ENCODE measurements around the gene THEM4. TPM values are rescaled to one million over a fixed set of nuclear protein-coding genes. Genes with fewer than 3 reads are reported as not detected.
A peak's percentile ranks its signal among the peaks of the same experiment; 100 is the strongest.
"Not testable (repeated sequence)": the region's sequence is repeated elsewhere in the genome, so short reads cannot be mapped to it uniquely, and the experiment has no call there.

THEM4 gene
- total RNA-seq, 1 experiment from 2014 or later = 117 TPM

DNA sequence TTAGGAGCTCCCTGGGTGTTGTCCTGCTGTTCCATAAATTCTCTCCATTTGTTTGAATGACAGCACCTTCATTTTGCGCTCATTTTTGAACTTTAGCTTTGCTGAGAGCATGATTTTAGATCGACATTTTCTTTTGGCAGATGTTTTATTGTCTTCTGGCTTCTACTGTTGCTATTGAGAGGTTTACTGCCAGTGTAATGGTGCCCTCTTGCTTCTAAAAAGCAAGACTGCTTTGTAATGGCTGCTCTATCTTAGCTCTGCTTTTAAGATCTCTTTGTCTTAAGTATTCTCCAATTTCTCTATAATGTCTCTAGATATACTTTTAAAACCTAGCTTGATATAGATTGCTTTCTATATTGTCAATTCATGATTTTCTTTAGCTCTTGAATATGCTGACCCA, 27.8 kb downstream of the THEM4 start:
- in situ Hi-C loops (cut with HindIII; ENCODE audit: low pct_unique_long_range_greater_than_20kb, low sequenced_read_pairs) = no loop called here
- peak; percentile 46 for DNase-seq (ENCODE audit: low read depth, low spot score)

DNA sequence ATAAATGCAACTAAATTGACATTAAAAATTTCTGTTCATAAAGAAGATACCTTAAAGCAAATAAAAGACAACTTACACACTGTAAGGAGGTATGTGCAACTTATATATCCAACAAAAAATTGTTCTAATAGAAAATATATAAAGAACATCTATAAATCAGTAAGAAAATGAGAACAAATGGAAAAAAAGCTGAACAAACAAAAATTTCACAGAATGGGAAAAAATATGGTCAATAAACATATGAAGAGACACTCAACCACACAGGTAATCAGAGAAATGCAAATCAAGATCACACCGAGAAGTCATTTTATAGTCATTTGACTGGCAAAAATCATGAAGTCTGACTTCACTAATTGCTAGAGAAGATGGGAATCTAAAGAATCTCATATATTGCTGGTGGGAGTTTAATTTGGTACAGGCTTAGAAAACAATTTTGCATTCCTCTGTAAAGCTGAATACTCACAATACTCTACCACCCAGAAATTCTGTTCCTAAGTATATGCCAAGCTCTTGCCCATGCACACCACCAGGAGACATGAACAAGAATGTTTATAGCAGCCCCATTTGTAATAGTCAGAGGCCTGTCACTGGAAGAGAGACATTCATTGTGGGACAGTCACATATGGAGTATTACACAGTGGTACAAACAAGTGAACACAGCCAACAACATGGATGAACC, 33.8 kb downstream of the THEM4 start:
- in situ Hi-C loops (cut with HindIII; ENCODE audit: low pct_unique_long_range_greater_than_20kb, low sequenced_read_pairs) = no loop called here
- no peak for DNase-seq (ENCODE audit: low read depth, low spot score)

DNA sequence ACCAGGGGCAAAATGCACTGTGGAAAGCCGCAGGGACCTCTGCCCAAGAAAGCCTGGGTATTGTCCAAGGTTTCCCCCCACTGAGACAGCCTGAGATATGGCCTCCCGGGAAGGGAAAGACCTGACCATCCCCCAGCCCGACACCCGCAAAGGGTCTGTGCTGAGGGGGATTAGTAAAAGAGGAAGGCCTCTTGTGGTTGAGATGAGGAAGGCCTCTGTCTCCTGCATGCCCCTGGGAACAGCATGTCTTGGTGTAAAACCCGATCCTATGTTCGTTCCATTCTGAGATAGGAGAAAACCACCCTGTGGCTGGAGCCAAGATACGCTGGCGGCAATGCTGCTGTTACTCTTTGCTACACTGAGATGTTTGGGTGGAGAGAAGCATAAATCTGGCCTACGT, 36.5 kb downstream of the THEM4 start:
- DNase-seq (ENCODE audit: low read depth, low spot score); in situ Hi-C loops (cut with HindIII; ENCODE audit: low pct_unique_long_range_greater_than_20kb, low sequenced_read_pairs): not testable (repeated sequence)

DNA sequence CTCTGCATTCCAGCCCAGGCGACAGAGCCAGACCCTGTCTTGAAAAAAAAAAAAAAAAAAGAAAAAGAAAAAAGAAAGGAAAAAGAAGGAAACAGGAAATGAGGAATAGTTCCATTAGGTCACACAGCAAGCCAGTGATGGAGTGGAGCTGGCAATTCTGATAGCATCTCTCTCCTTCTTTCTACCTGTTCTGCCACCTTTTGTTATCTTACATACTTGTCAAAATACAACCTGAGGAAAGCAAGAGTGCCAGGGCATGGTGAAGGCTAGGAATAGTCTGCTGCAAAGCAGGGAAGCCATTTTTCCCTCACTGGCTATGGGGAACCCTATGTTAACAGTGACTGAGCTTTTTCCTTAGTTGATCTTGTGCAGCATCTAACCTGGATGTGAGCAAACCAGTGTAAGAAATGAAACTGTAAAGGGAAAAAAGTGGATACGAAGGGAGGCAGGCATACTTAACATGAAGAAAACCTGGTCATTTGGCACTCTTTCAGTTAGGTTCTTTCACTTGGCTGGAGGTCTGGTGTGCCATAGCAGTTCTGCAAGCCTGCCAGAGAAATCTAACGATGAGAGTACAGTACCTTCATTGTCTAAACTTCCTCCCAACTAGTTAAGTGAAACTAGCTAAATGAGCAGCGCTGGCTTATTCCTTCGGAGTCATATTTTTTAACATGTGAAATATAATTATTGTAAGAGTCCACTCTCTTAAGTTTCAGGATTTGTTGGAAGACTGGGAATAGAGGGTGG, 37.9 kb downstream of the THEM4 start:
- DNase-seq (ENCODE audit: low read depth, low spot score) = peak; percentile 69
- in situ Hi-C loops (cut with HindIII; ENCODE audit: low pct_unique_long_range_greater_than_20kb, low sequenced_read_pairs) = no loop called here

DNA sequence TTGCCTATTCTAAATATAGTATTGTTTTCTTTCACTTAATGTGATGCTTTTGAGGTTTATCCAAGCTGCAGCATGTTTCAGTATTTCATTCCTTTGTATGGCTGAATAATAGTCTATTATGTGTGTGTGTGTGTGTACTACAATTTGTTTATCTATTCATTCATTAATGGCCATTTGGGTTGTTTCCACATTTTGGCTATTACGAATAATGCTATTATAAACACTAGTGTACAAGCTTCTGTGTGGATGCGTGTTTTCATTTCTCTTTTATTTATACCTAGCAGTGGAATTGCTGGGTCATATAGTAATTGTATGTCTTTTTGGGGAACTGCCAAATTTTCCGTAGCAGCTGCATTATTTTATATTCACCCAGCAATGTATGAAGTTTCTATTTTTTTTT, 40.8 kb downstream of the THEM4 start:
- in situ Hi-C loops (cut with HindIII; ENCODE audit: low pct_unique_long_range_greater_than_20kb, low sequenced_read_pairs) = no loop called here

DNA sequence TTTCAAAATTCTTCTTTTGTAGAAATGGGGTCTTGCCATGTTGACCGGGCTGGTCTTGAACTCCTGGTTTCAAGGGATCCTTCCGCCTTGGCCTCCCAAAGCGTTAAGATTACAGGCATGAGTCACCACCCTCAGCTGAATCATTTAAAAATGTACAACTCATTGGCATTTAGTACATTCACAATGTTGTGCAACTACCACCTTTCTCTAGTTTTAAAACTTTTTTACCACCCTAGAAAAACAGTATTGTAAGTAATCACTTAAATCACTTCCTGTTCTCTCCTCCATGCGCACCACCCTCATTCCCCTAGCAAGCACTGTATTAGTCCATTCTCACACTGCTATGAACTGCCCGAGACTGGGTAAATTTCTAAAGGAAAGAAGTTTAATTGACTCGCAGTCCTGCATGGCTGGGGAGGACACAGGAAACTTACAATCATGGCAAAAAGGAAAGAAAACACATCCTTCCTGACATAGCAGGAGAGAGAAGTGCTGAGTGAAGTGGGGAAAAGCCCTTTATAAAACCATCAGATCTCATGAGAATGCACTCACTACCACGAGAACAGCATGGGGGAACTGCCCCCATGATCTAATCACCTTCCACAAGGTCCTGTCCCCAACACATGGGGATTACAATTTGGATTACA, 41.4 kb downstream of the THEM4 start:
- in situ Hi-C loops (cut with HindIII; ENCODE audit: low pct_unique_long_range_greater_than_20kb, low sequenced_read_pairs) = no loop called here
- DNase-seq (ENCODE audit: low read depth, low spot score) = no peak

More for the DNA sequence above, 40.8 kb downstream of the THEM4 start:
- DNase-seq (ENCODE audit: low read depth, low spot score) = no peak

DNA sequence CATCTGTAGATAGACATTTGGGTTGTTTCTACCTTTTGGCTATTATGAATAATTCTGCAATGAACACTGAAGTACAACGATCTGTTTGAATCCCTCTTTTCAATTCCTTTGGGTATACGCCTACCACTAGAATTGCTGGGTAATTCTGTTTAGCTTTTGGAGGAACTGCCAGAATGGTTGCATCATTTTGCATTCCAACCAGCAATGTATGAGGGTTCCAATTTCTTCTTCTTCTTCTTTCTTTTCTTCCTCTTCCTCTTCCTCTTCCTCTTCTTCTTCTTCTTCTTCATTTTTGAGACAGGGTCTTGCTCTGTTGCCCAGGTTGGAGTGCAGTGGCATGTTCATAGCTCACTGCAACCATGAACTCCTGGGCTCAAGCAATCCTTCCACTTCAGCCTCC, 42.0 kb downstream of the THEM4 start:
- in situ Hi-C loops (cut with HindIII; ENCODE audit: low pct_unique_long_range_greater_than_20kb, low sequenced_read_pairs) = no loop called here
- DNase-seq (ENCODE audit: low read depth, low spot score) = no peak

DNA sequence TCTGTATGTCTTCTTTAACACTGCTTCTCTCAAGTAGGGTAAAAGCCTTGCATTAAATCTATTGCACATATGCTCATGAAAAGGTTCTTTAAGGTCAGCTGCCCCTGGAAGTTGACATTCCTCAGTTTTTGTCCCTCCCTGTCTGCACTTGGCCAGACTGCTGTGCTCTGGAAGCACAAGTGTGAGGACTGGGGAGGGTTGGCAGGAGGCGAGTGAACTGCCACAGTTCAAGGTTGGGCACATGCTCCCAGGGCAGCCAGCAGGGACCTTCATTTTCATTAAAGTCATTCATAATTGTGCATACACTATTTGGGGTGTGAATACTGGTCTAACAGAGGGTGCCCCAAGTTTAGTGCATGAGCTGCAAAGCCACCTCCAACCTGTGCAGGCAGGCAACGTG, 44.9 kb downstream of the THEM4 start:
- no peak for DNase-seq (ENCODE audit: low read depth, low spot score)
- in situ Hi-C loops (cut with HindIII; ENCODE audit: low pct_unique_long_range_greater_than_20kb, low sequenced_read_pairs) = no loop called here

DNA sequence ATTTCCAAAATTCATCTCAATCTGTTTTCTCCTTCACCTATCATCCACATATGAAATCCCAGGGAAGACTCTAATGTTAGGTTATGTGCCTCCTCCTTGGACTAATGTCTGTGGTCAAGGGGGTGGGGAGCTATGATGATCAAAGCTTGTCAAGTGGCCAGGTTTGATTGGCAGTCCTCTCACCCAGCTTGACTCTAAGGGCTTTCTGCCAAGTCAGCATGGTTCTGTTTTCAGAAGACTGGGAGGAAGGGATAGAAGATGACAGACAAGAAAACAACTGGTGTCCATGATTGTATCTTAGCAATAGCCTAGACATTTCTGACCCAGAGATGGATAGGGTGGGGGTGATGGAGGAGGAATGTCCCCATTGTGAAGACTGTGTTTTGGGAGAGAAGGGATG, 46.7 kb downstream of the THEM4 start:
- in situ Hi-C loops (cut with HindIII; ENCODE audit: low pct_unique_long_range_greater_than_20kb, low sequenced_read_pairs) = no loop called here
- DNase-seq (ENCODE audit: low read depth, low spot score) = no peak

DNA sequence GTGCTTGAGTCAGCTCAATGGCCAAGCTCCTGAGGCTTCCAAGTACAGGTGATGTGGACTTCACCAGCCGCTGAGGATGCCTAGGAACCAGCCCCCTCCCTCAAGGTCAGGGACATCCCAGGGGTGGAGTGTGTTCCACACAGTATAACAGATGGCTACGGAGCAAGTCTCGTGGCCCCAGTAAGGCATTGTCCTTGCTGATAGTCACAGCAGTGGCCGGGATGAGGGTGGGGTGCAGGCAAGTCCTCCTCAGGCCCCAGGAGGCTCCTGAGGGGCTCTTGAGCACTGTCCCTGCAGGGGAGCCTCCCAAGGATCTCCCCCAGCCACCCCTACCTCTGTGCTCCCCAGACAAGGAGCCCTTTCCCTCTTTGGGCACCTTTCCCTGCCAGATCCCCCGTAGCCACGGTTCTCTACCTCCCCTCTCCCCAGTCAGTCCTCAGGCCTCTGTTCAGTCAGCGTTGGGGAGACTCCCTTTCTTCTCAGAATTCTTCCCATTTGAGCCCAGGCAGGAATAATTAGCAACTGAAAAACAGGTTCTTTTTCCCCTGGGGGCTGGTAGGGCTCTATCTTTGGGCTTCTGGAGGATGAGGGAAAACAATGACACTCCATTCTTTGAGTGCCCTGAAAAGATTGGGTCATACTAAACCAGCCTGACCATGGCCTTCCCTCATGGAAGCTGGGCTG, 48.7 kb downstream of the THEM4 start:
- no peak for DNase-seq (ENCODE audit: low read depth, low spot score)
- in situ Hi-C loops (cut with HindIII; ENCODE audit: low pct_unique_long_range_greater_than_20kb, low sequenced_read_pairs) = no loop called here

DNA sequence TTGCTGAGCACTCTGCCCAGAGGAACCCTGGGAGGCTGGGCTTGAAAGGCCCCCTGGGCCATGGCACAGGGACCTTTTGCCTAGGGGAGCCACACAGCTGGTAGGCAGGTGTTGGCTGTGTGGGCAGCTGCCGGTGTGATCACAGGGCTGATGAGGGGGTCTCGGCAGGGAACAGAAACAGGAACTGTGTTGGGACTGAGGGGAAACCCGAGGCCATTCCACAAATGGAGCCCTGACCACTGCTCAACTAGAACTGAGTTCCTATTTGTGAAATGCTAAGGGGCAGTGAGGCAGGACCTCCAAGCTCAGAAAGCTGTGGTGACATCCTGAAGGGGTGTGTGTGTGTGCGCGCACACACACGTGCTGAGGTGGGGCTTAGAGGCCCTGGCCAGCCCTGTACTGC, 49.4 kb downstream of the THEM4 start:
- in situ Hi-C loops (cut with HindIII; ENCODE audit: low pct_unique_long_range_greater_than_20kb, low sequenced_read_pairs) = no loop called here
- DNase-seq (ENCODE audit: low read depth, low spot score) = no peak

DNA sequence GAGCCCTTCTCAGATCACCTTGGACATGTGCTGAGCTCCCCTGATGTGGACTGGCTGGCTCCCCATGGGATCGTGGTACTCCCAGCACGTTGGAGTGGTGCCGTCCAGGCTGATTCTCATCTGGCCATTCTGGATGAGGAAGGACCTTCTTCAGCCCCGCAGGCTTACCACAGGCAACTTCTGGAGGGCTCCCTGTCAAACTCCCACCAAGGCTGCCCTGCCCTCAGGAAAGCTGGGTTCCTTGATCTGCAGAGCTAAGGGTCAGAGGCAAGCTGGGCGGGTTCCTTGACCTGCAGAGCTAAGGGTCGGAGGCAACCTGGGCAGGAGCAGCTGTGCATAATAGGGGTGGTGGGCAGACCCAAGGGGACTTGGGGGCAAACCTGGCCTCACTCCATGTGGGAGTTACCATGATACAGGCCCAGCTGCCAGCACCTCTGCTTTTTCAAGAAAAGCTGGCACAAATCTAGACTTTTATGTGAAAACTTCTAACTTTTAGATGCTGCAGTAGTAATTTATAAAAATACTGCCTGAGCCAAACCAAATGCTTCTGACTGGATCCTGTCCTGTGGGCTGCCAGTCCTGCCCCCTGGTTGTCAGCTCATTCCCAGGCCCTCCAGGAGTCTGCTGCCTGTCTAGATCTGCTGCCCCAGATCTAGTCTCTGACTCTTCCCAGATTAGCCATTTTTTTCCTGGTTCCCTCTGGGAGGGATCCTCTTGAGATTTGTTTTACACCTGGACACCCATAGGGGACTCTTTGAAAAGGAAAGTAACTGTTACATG, 50.2 kb downstream of the THEM4 start:
- DNase-seq (ENCODE audit: low read depth, low spot score) = no peak
- in situ Hi-C loops (cut with HindIII; ENCODE audit: low pct_unique_long_range_greater_than_20kb, low sequenced_read_pairs) = no loop called here

DNA sequence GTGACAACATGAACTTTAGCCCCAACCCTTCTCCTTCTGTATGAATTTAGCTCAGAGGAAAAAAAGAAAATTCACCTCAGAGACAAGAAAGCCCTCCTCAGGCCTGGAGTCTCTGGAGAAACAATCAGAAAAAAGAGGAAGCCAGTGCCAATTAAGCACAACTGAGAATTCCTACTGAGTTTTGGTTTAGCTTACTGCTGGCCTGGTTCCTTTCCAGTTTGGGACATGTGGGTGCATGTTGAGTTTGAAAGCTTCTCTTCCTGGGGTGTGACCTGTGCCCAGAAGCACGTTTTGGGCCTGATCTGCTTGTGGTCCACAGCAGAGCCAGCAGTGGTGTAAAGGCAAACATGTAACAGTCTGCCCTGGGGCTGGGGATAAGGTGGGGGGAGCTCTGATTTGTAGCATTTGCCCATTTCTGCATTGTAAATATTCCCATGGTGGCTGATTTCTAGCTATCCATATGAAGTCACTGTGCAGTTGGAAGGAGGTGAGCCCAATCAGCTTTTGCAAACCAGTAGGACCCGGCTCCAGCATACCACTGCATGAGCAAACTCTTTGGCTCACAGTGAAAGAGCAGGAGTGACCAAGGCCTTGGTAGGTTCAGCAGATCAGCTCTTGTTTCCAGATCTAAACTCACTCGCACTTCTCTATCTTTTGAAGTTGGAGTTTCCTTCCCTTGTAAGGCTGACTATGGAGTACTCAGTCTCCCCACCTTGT, 51.1 kb downstream of the THEM4 start:
- in situ Hi-C loops (cut with HindIII; ENCODE audit: low pct_unique_long_range_greater_than_20kb, low sequenced_read_pairs) = no loop called here
- no peak for DNase-seq (ENCODE audit: low read depth, low spot score)

DNA sequence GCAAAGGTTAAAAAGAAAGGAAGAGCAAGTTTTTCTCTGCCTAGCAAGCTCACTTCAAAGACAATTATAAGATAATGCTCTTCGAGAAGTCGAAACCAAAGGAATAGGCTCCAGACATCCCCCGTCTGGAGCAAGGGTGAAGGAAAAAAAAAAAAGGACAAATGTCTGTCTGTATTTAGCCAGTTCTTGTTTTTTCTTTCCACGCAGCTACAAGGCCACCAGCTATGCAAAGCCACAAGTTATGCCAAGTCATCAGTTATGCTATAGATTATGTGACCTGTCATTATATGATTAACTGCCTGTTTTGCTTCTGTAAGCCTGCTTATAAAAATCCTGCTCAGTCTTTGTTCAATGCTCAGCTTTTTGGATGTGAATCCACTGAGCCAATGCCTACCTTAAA, 53.4 kb downstream of the THEM4 start:
- in situ Hi-C loops (cut with HindIII; ENCODE audit: low pct_unique_long_range_greater_than_20kb, low sequenced_read_pairs) = no loop called here

DNA sequence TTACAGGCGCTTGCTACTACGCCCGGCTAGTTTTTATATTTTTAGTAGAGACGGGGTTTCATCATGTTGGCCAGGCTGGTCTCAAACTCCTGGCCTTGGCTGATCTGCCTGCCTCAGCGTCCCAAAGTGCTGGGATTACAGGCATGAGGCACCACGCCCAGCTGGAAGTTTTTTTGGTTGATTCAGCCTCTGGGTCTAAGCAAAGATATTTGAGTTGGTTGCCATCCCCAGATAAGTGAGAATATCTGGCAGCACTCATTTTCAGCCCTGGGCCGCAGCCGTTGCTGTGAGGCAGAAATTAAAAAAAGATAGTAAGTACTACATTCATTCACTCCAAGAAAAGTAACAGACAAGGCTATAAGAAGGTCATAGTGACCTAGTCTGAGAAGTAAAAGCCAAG, 53.8 kb downstream of the THEM4 start:
- in situ Hi-C loops (cut with HindIII; ENCODE audit: low pct_unique_long_range_greater_than_20kb, low sequenced_read_pairs) = not testable (repeated sequence)

More for the DNA sequence above, 53.4 kb downstream of the THEM4 start:
- no peak for DNase-seq (ENCODE audit: low read depth, low spot score)

DNA sequence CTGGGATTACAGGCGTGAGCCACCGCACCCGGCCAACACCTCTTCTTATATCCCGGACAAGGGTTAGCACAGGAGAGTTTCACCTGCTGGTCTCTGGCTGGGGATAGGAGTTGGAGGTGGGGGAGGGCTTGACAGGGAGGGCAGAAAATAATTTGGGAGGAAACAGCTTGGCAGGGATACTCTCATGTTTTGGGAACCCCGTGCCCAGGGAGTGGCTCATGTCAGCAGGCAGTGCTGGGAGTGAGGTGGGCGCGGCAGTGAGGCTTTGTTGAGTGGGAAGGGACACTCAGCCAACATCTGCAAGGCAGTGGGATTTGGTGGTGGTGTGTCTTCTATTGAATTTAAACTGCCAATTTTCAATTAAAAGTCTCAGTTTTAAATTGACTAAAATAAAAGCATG, 54.7 kb downstream of the THEM4 start:
- in situ Hi-C loops (cut with HindIII; ENCODE audit: low pct_unique_long_range_greater_than_20kb, low sequenced_read_pairs) = no loop called here
- no peak for DNase-seq (ENCODE audit: low read depth, low spot score)

More for the DNA sequence above, 53.8 kb downstream of the THEM4 start:
- not testable (repeated sequence) for DNase-seq (ENCODE audit: low read depth, low spot score)

DNA sequence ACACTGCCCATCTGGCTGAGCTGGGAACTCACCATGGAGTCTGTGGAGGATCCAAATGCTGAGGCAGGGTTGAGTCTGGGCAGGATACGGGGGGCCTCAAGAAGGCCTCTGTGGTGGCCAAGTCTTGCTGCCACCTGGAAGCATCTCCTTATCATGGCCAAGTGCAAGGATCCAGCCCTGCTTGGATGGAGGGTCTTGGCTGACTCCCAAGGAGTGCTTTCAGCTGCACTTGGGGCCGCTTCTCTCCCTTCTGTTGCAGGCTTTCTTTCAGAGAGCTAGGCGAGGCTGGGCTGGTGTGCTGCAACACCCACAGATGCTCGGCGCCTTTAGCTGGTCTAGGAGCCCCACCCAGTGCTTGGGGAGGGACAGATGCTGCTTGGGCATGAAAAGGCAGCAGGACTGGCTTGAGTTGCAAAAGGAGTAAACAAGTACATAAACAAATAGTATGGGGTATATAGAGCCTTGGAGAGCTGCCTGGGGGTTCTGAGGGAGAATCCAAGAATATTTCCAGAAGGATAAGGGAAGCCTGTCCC, 55.8 kb downstream of the THEM4 start, which contains the start of gene THEM5:
TSS of gene THEM5 (minus strand) at position 302 of the 533 bp plus-strand sequence. CDS start at position 155, 147 bp downstream.
- DNase-seq (ENCODE audit: low read depth, low spot score) = no peak
- in situ Hi-C loops (cut with HindIII; ENCODE audit: low pct_unique_long_range_greater_than_20kb, low sequenced_read_pairs) = no loop called here
